ENCODE measurements around the gene CSNK1G1. TPM values are rescaled to one million over a fixed set of nuclear protein-coding genes. Genes with fewer than 3 reads are reported as not detected.

CSNK1G1 gene
- total and polyA plus RNA-seq, 2 of the 8 experiments (the other 6 are each of a cell fraction or from before 2014, with no cell fraction given): 6.0 to 12.9 TPM

DNA sequence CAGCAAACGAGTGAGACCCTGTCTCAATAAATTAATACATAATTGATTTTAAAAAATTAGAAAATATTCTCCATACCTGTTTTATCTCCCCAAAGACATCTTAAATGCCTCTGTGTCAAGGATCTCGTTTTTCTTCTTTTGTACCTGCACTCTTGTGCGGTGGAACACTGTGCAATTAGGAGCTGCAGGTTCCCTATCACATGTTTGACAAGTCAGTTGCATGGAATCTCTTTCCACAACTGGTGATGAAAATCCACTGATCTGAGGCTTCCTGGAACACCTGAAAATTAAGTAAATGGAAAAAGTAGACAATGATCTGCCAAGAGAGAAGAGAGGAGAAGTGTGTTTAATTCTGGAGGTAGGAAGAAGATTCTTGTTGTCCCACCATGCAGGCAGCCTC lies 207.4 kb downstream of the CSNK1G1 start:
- POLR2A ChIA-PET (ENCODE audit: partially characterized antibody): interaction anchor here (2.3 kb wide), 1 partner anchor 9 kb away, joined by 7 read pairs; no protein-coding TSS in a partner anchor
- Histone ChIP-seq H4K20me1 (replicated peaks in 1 of 2; ENCODE audit: control insufficient read depth in 1 of 2, insufficient read depth in 2 of 2, low read length in 2 of 2) (peaks cover 2 to 3% of the 10 kb centered on the region in 2 experiments), H3K4me1 (replicated peaks in 1 of 4; ENCODE audit: control insufficient read depth in 3 of 4, insufficient read depth in 4 of 4, low read length in 3 of 4) (peaks cover 0 to 8% (median 6%) of the 10 kb centered on the region in 4 experiments; a peak in 6 of 7 replicates), H2BK12ac (ENCODE audit: low read depth, low read length) (no peak overlapping the region), H3K79me1 (ENCODE audit: low read depth, low read length) (no peaks in the 10 kb centered on the region), H3K4me3 (ENCODE audit: extremely low read depth in 1 of 4, insufficient read depth in 2 of 4, low read depth in 3 of 4, low read length in 4 of 4) (no peak overlapping the region), H3K9ac (replicated peaks in 1 of 4; ENCODE audit: extremely low read depth in 1 of 4, low read depth in 3 of 4, low read length in 3 of 4) (no peak overlapping the region), H3K18ac (ENCODE audit: extremely low read depth, low read length) (no peak overlapping the region), H3K4ac (replicated peaks; ENCODE audit: insufficient read length, low read depth, low read length) (no peak overlapping the region), H3K4me2 (ENCODE audit: insufficient read depth in 1 of 2, low read depth in 2 of 2, low read length in 2 of 2) (no peak overlapping the region), H3K9me3 (ENCODE audit: insufficient read depth in 2 of 2, low read depth in 1 of 2, low read length in 1 of 2) (no peaks in the 10 kb centered on the region), H3K23ac (ENCODE audit: insufficient read length) (no peak overlapping the region), H3K56ac (replicated peaks; ENCODE audit: insufficient read length, low read depth, low read length) (no peak overlapping the region), H3K36me3 (ENCODE audit: control insufficient read depth in 2 of 4, insufficient read depth in 4 of 4, low read length in 3 of 4) (no peaks in the 10 kb centered on the region), H3K79me2 (ENCODE audit: control insufficient read depth in 1 of 2, insufficient read depth in 2 of 2, low read length in 2 of 2) (no peaks in the 10 kb centered on the region), H4K8ac (ENCODE audit: extremely low read depth, insufficient read depth, low read length) (no peak overlapping the region), H2BK5ac (ENCODE audit: low read depth, low read length) (no peak overlapping the region), H4K91ac (replicated peaks; ENCODE audit: insufficient read length, low read length) (no peak overlapping the region), H4K5ac (ENCODE audit: insufficient read length, low read depth, low read length) (no peak overlapping the region), H2AK5ac (ENCODE audit: low read depth, low read length) (no peak overlapping the region), H2AFZ (ENCODE audit: low read length) (no peak overlapping the region), H2BK15ac (ENCODE audit: low read length) (no peak overlapping the region), H3K27ac (ENCODE audit: low read depth, low read length) (no peak overlapping the region), H3K23me2 (ENCODE audit: low read depth, low read length) (peaks cover 9% of the 10 kb centered on the region; the same call in 1 of the 2 replicates), H3K14ac (ENCODE audit: insufficient read length) (no peak overlapping the region), H2BK120ac (replicated peaks; ENCODE audit: low read depth, low read length) (no peak overlapping the region), H2BK20ac (ENCODE audit: low read length) (no peak overlapping the region), H3K27me3 (replicated peaks in 1 of 4; ENCODE audit: control insufficient read depth in 3 of 4, extremely low read depth in 1 of 4, insufficient read depth in 3 of 4, low read length in 3 of 4) (peaks cover 0 to 18% (median 14%) of the 10 kb centered on the region in 4 experiments; a peak in 5 of 7 replicates)
- CTCF ChIA-PET (ENCODE audit: partially characterized antibody): interaction anchor here (0.7 to 2.6 kb wide), 5 partner anchors 11 to 884 kb away, joined by 3 to 10 read pairs (median 3); no protein-coding TSS in a partner anchor
- 80% methylated on average over 3 of the region's 3 CpGs; no CpG with 5 or more reads in 1 of the 2 experiments for WGBS, 2 experiments (ENCODE audit: extremely low coverage in 1 of 2, insufficient coverage in 1 of 2, insufficient read length in 1 of 2, insufficient replicate concordance in 2 of 2, low coverage in 1 of 2, low lambda C conversion rate in 2 of 2, missing lambda C conversion rate in 1 of 2)
- DNase-seq (ENCODE audit: low read depth in 1 of 2, low spot score in 2 of 2) (no peak), FAIRE-seq (no peak)
- TF ChIP-seq EZH2 (IDR thresholded peaks at IDR 0.05; ENCODE audit: low read depth, low read length, severe bottlenecking) (no peak), YY1 (IDR thresholded peaks at IDR 0.05; ENCODE audit: low read depth, low read length) (no peak), RXRA (IDR thresholded peaks at IDR 0.05; ENCODE audit: insufficient read depth, low read depth, low read length) (no peak), BACH1 (IDR thresholded peaks at IDR 0.05; ENCODE audit: low read length) (no peak), POU5F1 (IDR thresholded peaks at IDR 0.05; ENCODE audit: low read depth, low read length) (no peak)
- TF ChIP-seq, protein P1, sequence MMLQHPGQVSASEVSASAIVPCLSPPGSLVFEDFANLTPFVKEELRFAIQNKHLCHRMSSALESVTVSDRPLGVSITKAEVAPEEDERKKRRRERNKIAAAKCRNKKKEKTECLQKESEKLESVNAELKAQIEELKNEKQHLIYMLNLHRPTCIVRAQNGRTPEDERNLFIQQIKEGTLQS (IDR thresholded peaks at IDR 0.05; ENCODE audit: insufficient read depth, low read depth, low read length): no peak
